RWPE1 (cell line): ENCODE measurements around the gene TLL1.

Experiments used
- CTCF ChIA-PET: fragments of 350-600 bp; sonication (Branson Sonifier 250); formaldehyde crosslinking; extraction: SDS; loops from one replicate; lab custom pipeline; 2021; lab: Yijun Ruan, JAX
- POLR2A ChIA-PET: fragments of 400-600 bp; formaldehyde crosslinking; extraction: SDS; loops from one replicate; lab custom pipeline; 2020; ENCODE audit warnings: antibody characterized with exemption; ENCODE audit not compliant: low non-redundant PET; lab: Yijun Ruan, JAX
- DNase-seq: peaks from one replicate; pipeline ENCODE4 v3.0.0; 2012; ENCODE audit warnings: low spot score
- H3K27ac ChIP-seq: fragments of 450-650 bp; 2 replicates; pipeline ENCODE4 v1.5.1; 2017
- CTCF ChIP-seq: fragments of 450-650 bp; conservative IDR thresholded peaks from 2 replicates; pipeline ENCODE4 v1.5.1; 2017; ENCODE audit warnings: low read depth, mild to moderate bottlenecking

TLL1 gene

GRCh38 chr4:166134285-166134684, 261.2 kb downstream of the TLL1 start:
- POLR2A ChIA-PET: no interaction called here
- no peak overlapping the region for H3K27ac ChIP-seq
- DNase-seq: no peak
- TF ChIP-seq CTCF: no peak
- CTCF ChIA-PET: interaction anchor here (0.6 kb wide), 1 partner anchor 22 kb away, joined by 3 read pairs; no protein-coding TSS in a partner anchor

DNA sequence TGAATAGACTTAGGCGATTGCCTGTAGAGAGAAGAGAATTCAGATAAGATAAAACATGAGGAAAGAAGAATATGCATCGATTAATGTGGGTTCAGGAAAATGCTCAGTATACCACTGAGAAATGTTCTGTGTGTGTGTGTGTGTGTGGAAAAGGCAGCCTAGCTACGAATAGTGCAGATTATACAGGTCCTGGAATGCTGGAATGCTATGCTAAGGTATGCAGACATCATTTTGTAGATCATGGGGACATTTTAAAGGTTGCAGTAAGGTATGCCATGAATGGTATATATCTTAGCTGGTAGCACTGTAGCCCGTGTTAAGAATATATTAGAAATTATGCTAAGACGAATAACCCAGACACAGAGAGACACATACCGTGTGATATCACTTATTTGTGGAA, 267.9 kb downstream of the TLL1 start:
- H3K27ac ChIP-seq: no peak overlapping the region
- no peak for TF ChIP-seq CTCF
- POLR2A ChIA-PET: no interaction called here
- DNase-seq: no peak
- CTCF ChIA-PET: no interaction called here

- DNase-seq: no peak
- CTCF ChIA-PET: no interaction called here
- H3K27ac ChIP-seq: no peak overlapping the region
- TF ChIP-seq CTCF: no peak
- POLR2A ChIA-PET: no interaction called here
Measured at GRCh38 chr4:166143227-166143626, 270.2 kb downstream of the TLL1 start.

- TF ChIP-seq CTCF: no peak
- no peak for DNase-seq
- H3K27ac ChIP-seq: no peak overlapping the region
- POLR2A ChIA-PET: no interaction called here
- CTCF ChIA-PET: no interaction called here
Measured at GRCh38 chr4:166144607-166145006, 271.6 kb downstream of the TLL1 start.

DNA sequence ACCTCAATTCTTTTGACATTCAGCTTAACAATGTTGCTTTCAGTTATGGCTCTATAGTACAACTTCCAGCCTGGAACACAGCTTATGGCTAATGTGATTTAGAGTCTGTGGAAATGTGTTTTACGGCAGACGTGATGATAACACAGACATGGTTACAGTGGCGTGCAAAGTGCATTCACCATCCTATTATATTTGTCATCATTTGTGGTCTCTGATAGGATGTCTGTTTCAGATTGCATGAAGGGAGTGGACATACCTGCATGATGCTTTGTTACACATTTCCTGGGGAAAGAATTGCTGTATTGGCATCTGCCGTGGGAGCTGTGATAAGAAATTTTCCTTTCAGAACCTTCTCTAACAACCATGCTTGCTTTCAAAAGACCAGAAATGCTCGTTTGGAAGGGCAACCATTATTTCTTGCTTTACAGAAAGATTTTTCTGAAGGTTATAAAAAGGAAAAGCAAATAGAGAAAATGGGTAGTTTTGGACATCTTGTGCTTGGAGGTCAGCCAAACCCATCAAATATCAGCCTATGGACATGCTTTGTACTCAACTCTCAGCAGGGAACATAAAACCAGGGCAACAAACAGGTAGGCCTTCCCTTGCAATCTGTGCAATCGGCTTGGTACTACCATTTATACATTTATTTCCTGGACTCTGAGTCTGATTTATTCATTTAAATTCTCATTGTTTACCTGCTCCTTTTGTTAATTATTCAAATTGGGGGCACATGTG, 273.9 kb downstream of the TLL1 start:
- CTCF ChIA-PET: no interaction called here
- DNase-seq: no peak
- no peak overlapping the region for H3K27ac ChIP-seq
- POLR2A ChIA-PET: no interaction called here
- no peak for TF ChIP-seq CTCF
